Ascending aorta (tissue), 2 donors: Measurements from ENCODE around the gene APH1A. TPM values are rescaled to one million over a fixed set of nuclear protein-coding genes. Genes with fewer than 3 reads are reported as not detected.
"Not testable (repeated sequence)": the region's sequence is repeated elsewhere in the genome, so short reads cannot be mapped to it uniquely, and the experiment has no call there.

Experiments
- DNase-seq, 2 donors: peaks; one replicate each; pipeline ENCODE4 v3.0.0-alpha.2; 2019; ENCODE audit warnings: low spot score in 2 of 2
- H3K27ac ChIP-seq, 2 donors: fragments of 200-600 bp; sonication (generic); one replicate each; pipeline ENCODE4 v1.5.1; 2016 to 2017; ENCODE audit warnings: mild to moderate bottlenecking in 1 of 2
- H3K27me3 ChIP-seq: fragments of 200-600 bp; sonication (generic); one replicate; pipeline ENCODE4 v1.5.1; 2017
- H3K36me3 ChIP-seq, 2 donors: fragments of 200-600 bp; sonication (generic); one replicate each; pipeline ENCODE4 v1.5.1; 2016
- H3K4me1 ChIP-seq, 2 donors: fragments of 200-600 bp; sonication (generic); one replicate each; pipeline ENCODE4 v1.5.1; 2016 to 2017; ENCODE audit warnings: mild to moderate bottlenecking in 1 of 2
- H3K4me3 ChIP-seq, 2 donors: fragments of 200-600 bp; sonication (generic); one replicate each; pipeline ENCODE4 v1.5.1; 2016 to 2017; ENCODE audit warnings: mild to moderate bottlenecking in 1 of 2
- H3K9me3 ChIP-seq, 2 donors: fragments of 200-600 bp; sonication (generic); one replicate each; pipeline ENCODE4 v1.5.1; 2016
- intact Hi-C: fragments of 100-400 bp; cut with DNase I; formaldehyde crosslinking; loops from one replicate; pipeline ENCODE4 v1.15.1; 2023
- total RNA-seq: library from RNA; depleted of rRNA; stranded (reverse); fragments of >200 nt; gene quantifications from one replicate; pipeline ENCODE4 v1.1.0, GENCODE V29; 2016
- TF ChIP-seq, protein P1 (sequence below), 3 experiments: fragments of 200-600 bp in 2 of 3; fragments of 450-650 bp in 1 of 3; sonication (generic) in 2 of 3; IDR thresholded peaks; one replicate each; pipeline ENCODE4 v1.5.1; 2016 to 2019; ENCODE audit warnings: antibody characterized with exemption in 3 of 3, mild to moderate bottlenecking in 1 of 3, moderate library complexity in 1 of 3

Gene APH1A
- total RNA-seq, 1 donor from 2014 or later, result 73.1 TPM

DNA sequence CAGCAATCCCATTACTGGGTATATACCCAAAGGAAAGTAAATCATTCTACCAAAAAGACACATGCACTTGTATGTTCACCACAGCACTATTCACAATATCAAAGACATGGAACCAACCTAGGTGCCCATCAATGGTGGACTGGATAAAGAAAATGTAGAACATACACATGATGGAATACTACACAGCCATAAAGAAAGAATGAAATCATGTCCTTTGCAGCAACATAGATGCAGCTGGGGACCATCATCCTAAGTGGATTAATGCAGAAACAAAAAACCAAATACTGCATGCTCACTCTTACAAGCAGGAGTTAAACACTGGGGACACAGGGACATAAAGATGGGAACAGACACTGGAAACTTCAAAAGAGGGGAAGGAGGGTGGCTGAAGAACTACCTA lies 41.6 kb downstream of the APH1A start:
- no peaks in the 10 kb centered on the region for H3K27me3 ChIP-seq
- TF ChIP-seq, protein P1, sequence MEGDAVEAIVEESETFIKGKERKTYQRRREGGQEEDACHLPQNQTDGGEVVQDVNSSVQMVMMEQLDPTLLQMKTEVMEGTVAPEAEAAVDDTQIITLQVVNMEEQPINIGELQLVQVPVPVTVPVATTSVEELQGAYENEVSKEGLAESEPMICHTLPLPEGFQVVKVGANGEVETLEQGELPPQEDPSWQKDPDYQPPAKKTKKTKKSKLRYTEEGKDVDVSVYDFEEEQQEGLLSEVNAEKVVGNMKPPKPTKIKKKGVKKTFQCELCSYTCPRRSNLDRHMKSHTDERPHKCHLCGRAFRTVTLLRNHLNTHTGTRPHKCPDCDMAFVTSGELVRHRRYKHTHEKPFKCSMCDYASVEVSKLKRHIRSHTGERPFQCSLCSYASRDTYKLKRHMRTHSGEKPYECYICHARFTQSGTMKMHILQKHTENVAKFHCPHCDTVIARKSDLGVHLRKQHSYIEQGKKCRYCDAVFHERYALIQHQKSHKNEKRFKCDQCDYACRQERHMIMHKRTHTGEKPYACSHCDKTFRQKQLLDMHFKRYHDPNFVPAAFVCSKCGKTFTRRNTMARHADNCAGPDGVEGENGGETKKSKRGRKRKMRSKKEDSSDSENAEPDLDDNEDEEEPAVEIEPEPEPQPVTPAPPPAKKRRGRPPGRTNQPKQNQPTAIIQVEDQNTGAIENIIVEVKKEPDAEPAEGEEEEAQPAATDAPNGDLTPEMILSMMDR (IDR thresholded peaks at IDR 0.05), result no peak
- intact Hi-C loops, result no loop called here
- H3K4me1 ChIP-seq, result no peaks in the 10 kb centered on the region
- DNase-seq, result no peak
- no peaks in the 10 kb centered on the region for H3K9me3 ChIP-seq
- H3K27ac ChIP-seq, result no peak overlapping the region
- H3K36me3 ChIP-seq, result peaks cover 42 to 53% of the 10 kb centered on the region in 2 donors
- H3K4me3 ChIP-seq, result no peak overlapping the region

DNA sequence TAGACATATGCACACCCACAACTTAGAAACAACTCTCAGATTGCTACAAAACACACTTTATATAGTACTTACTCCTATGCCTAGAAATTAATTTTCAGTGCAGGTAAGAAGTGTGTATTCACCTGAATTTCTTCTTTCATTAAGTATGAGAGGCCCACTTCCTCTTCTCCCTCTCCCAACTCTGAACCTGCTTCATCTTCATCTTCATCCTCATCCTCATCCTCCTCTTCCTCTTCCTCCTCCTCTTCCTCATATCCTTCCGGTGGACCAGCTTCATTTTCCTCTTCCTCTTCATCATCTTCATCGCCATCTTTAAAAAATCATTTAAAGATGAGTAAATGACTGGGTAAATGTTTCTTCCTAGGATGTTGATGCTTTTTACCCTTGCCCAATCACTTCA lies 42.3 kb downstream of the APH1A start:
- Histone ChIP-seq H3K4me1 (no peaks in the 10 kb centered on the region), H3K9me3 (no peaks in the 10 kb centered on the region), H3K4me3 (no peak overlapping the region), H3K36me3 (peaks cover 42 to 58% of the 10 kb centered on the region in 2 donors), H3K27ac (no peak overlapping the region), H3K27me3 (no peaks in the 10 kb centered on the region)
- TF ChIP-seq, protein P1 (IDR thresholded peaks at IDR 0.05), result no peak
- DNase-seq, result no peak
- intact Hi-C loops, result no loop called here

DNA sequence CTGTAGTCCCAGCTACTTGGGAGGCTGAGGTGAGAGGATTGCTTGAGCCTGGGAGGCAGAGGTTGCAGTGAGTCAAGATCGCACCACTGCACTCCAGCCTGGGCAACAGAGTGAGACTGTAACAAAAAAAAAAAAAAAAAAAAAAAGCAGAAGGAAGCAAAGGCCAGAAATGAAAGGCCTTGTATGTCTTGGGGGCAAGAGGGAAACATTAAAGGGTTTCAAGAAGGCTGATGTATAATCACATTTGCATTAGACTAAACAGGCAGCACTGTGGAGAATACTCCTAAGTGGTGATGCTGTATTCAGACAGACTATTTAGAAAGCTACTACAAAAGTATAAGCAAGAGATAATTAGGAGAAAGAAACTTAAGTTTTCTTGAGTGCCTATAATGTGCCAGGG lies 43.3 kb downstream of the APH1A start:
- H3K36me3 ChIP-seq, result peaks cover 42 to 60% of the 10 kb centered on the region in 2 donors
- no peak overlapping the region for H3K27ac ChIP-seq
- intact Hi-C loops, result no loop called here
- no peak for DNase-seq
- H3K4me1 ChIP-seq, result no peaks in the 10 kb centered on the region
- H3K4me3 ChIP-seq, result no peak overlapping the region
- TF ChIP-seq, protein P1 (IDR thresholded peaks at IDR 0.05), result no peak
- no peaks in the 10 kb centered on the region for H3K9me3 ChIP-seq
- no peaks in the 10 kb centered on the region for H3K27me3 ChIP-seq

DNA sequence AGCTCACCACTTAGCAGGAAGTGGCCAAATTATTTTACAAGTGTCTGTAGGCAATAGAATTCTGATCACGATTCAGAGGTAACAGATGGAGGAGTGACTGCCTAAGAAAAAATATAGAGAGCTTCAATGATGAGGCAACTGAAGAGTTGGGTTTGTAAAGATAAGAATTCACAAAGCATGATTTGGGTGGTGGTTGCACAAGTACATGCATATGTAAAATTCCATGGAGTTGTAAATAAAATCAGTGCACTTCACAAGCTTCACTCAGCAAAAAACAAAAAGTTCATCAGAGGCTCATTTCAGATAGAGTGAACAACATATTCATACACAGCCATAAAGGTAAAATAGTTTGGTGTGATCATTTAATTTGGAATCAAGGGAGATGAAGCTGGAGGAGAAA lies 43.8 kb downstream of the APH1A start:
- no peaks in the 10 kb centered on the region for H3K27me3 ChIP-seq
- TF ChIP-seq, protein P1 (IDR thresholded peaks at IDR 0.05), result no peak
- no peak overlapping the region for H3K4me3 ChIP-seq
- intact Hi-C loops, result no loop called here
- peaks cover 42 to 66% of the 10 kb centered on the region in 2 donors for H3K36me3 ChIP-seq
- DNase-seq, result no peak
- no peak overlapping the region for H3K27ac ChIP-seq
- no peaks in the 10 kb centered on the region for H3K9me3 ChIP-seq
- no peaks in the 10 kb centered on the region for H3K4me1 ChIP-seq

DNA sequence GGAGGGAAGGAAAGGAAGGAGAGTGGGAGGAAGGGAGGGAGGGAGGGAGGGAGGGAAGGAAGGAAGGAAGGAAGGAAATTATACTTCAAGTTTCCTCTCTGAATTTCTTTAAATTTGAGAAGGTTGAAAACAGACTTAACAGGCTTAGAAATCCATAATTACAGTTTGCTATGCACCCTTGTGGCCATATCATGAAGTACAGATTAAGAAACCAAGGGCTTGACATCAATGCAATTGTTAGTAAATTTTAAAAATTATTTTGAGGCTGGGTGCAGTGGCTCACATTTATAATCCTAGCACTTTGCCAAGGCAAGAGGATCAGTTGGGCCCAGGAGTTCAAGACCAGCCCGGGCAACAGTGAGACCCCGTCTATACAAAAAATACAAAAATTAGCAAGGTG lies 47.3 kb downstream of the APH1A start:
- H3K9me3 ChIP-seq, result no peaks in the 10 kb centered on the region
- no peak overlapping the region for H3K4me3 ChIP-seq
- H3K27ac ChIP-seq, result peak overlapping the region in 1 of 2 donors; percentile 23
- no peaks in the 10 kb centered on the region for H3K27me3 ChIP-seq
- no peak for DNase-seq
- TF ChIP-seq, protein P1 (IDR thresholded peaks at IDR 0.05), result peak; percentile 12 to 52 (median 34)
- no peaks in the 10 kb centered on the region for H3K4me1 ChIP-seq
- intact Hi-C loops, result no loop called here
- H3K36me3 ChIP-seq, result peaks cover 27 to 46% of the 10 kb centered on the region in 2 donors

DNA sequence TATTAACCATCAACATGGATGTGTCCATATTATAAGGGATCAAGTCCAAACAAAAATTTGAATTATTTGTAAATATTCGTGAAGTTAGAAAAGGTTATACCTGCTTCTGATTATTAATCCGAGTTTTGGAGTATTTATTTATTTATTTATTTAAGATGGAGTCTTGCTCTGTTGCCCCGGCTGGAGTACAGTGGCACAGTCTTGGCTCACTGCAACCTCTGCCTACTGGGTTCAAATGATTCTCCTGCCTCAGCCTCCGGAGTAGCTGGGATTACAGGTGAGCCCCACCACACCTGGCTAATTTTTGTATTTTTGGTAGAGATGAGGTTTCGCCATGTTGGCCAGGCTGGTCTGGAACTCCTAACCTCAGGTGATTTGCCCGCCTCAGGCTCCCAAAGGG lies 53.0 kb downstream of the APH1A start:
- peaks cover 0 to 11% of the 10 kb centered on the region in 2 donors for H3K36me3 ChIP-seq
- intact Hi-C loops, H3K27me3 ChIP-seq, H3K27ac ChIP-seq, H3K4me3 ChIP-seq, H3K9me3 ChIP-seq, H3K4me1 ChIP-seq: not testable (repeated sequence)
- peak in 1 of 2 donors; percentile 15 for DNase-seq

Other genes with a start within 250 kb of the APH1A start
- gene VPS45, start 201.2 kb downstream of the APH1A start, total RNA-seq, result 11.3 TPM
- 88.9 TPM for gene PLEKHO1, start 119.1 kb downstream of the APH1A start, total RNA-seq
- gene ANP32E, start 32.9 kb downstream of the APH1A start, total RNA-seq, result 8.9 TPM
- gene CA14, start 11.2 kb downstream of the APH1A start, total RNA-seq, result not detected
- gene C1orf54, start 3.8 kb upstream of the APH1A start, total RNA-seq, result 3.7 TPM
- 0.64 TPM for gene CIART, start 13.5 kb upstream of the APH1A start, total RNA-seq
- 17.1 TPM for gene MRPS21, start 24.8 kb upstream of the APH1A start, total RNA-seq
- 19.5 TPM for gene PRPF3, start 52.5 kb upstream of the APH1A start, total RNA-seq
- 13.7 TPM for gene RPRD2, start 95.1 kb upstream of the APH1A start, total RNA-seq
- 10.9 TPM for gene TARS2, start 218.4 kb upstream of the APH1A start, total RNA-seq
- gene ECM1, start 239.1 kb upstream of the APH1A start, total RNA-seq, result 55.8 TPM
- gene FALEC, start 246.7 kb upstream of the APH1A start, total RNA-seq, result not detected